Measurements from ENCODE around the gene SAMD3. TPM values are rescaled to one million over a fixed set of nuclear protein-coding genes. Genes with fewer than 3 reads are reported as not detected.
"Not testable (repeated sequence)": the region's sequence is repeated elsewhere in the genome, so short reads cannot be mapped to it uniquely, and the experiment has no call there.

SAMD3 gene
- total RNA-seq, 4 donors from 2014 or later = 3.5 TPM; not detected in 3

DNA sequence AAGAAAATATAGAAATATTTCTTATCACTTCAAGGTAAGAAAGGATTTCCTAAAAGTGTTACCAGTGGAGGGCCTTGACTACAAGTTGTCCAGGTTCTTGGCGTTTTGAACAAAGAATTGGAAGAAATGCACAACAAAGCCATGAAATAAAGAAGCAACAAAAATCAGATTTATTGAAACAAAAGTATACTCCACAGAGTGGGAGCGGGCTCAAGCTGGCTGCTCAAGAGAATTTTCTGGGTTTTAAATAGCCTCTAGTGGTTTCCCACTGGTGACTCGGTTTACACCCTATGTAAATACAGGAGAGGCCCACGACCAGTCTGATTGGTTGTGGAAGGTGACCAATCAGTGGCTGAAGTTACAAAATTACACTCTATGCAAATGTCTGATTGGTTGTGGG, 64.2 kb downstream of the SAMD3 start:
- Histone ChIP-seq H3K36me3 (no peaks in the 10 kb centered on the region), H3K4me1 (no peaks in the 10 kb centered on the region), H3K9me3 (peaks cover 4% of the 10 kb centered on the region), H3K27me3 (no peaks in the 10 kb centered on the region), H3K4me3 (no peak overlapping the region), H3K27ac (no peak overlapping the region)
- WGBS = 96% methylated on average over 4 of the region's 4 CpGs
- TF ChIP-seq, protein P1, sequence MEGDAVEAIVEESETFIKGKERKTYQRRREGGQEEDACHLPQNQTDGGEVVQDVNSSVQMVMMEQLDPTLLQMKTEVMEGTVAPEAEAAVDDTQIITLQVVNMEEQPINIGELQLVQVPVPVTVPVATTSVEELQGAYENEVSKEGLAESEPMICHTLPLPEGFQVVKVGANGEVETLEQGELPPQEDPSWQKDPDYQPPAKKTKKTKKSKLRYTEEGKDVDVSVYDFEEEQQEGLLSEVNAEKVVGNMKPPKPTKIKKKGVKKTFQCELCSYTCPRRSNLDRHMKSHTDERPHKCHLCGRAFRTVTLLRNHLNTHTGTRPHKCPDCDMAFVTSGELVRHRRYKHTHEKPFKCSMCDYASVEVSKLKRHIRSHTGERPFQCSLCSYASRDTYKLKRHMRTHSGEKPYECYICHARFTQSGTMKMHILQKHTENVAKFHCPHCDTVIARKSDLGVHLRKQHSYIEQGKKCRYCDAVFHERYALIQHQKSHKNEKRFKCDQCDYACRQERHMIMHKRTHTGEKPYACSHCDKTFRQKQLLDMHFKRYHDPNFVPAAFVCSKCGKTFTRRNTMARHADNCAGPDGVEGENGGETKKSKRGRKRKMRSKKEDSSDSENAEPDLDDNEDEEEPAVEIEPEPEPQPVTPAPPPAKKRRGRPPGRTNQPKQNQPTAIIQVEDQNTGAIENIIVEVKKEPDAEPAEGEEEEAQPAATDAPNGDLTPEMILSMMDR (IDR thresholded peaks at IDR 0.05) = no peak
- TF ChIP-seq EP300 (IDR thresholded peaks at IDR 0.05) = no peak
- TF ChIP-seq POLR2A (IDR thresholded peaks at IDR 0.05) = no peak
- no peak for TF ChIP-seq POLR2AphosphoS5 (IDR thresholded peaks at IDR 0.05)
- DNase-seq (ENCODE audit: low spot score in 2 of 2) = no peak

GRCh38 chr6:130158056-130158455, 64.7 kb downstream of the SAMD3 start:
- Histone ChIP-seq H3K27me3 (no peaks in the 10 kb centered on the region), H3K9me3 (peaks cover 4% of the 10 kb centered on the region), H3K4me3 (no peak overlapping the region), H3K27ac (no peak overlapping the region), H3K4me1 (no peaks in the 10 kb centered on the region), H3K36me3 (no peaks in the 10 kb centered on the region)
- TF ChIP-seq, protein P1 (IDR thresholded peaks at IDR 0.05) = no peak
- TF ChIP-seq EP300 (IDR thresholded peaks at IDR 0.05) = no peak
- TF ChIP-seq POLR2AphosphoS5 (IDR thresholded peaks at IDR 0.05) = no peak
- no peak for TF ChIP-seq POLR2A (IDR thresholded peaks at IDR 0.05)
- no peak for DNase-seq (ENCODE audit: low spot score in 2 of 2)
- WGBS = 92% methylated on average over 2 of the region's 2 CpGs

DNA sequence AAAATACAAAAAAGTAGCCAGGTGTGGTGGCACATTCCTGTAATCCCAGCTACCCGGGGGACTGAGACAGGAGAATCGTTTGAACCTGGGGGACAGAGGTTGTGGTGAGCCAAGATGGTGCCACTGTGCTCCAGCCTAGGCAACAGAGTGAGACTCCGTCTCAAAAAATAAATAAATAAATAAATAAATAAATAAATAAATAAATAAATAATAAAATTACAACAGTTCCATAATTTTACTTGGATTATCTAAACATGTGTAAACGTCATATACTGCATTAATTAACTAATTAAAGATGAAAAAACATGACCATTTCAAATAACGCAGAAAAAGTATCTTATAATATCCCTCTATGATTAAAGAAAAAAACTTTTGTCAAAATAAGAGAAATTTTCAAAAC, 65.8 kb downstream of the SAMD3 start:
- H3K4me1 ChIP-seq = no peaks in the 10 kb centered on the region
- H3K27me3 ChIP-seq = no peaks in the 10 kb centered on the region
- H3K36me3 ChIP-seq = no peaks in the 10 kb centered on the region
- H3K4me3 ChIP-seq = no peak overlapping the region
- H3K27ac ChIP-seq = no peak overlapping the region
- TF ChIP-seq POLR2AphosphoS5 (IDR thresholded peaks at IDR 0.05) (no peak), EP300 (IDR thresholded peaks at IDR 0.05) (no peak), POLR2A (IDR thresholded peaks at IDR 0.05) (no peak)
- TF ChIP-seq, protein P1 (IDR thresholded peaks at IDR 0.05) = no peak
- H3K9me3 ChIP-seq = peaks cover 4% of the 10 kb centered on the region
- no peak for DNase-seq (ENCODE audit: low spot score in 2 of 2)
- 96% methylated on average over 5 of the region's 5 CpGs for WGBS

- WGBS = 90% methylated on average over 6 of the region's 6 CpGs
- Histone ChIP-seq H3K27me3 (no peaks in the 10 kb centered on the region), H3K27ac (no peak overlapping the region), H3K36me3 (no peaks in the 10 kb centered on the region), H3K4me3 (no peak overlapping the region), H3K9me3 (no peaks in the 10 kb centered on the region), H3K4me1 (no peaks in the 10 kb centered on the region)
- no peak for DNase-seq (ENCODE audit: low spot score in 2 of 2)
- TF ChIP-seq, protein P1 (IDR thresholded peaks at IDR 0.05) = no peak
- TF ChIP-seq POLR2A (IDR thresholded peaks at IDR 0.05) (no peak), POLR2AphosphoS5 (IDR thresholded peaks at IDR 0.05) (no peak), EP300 (IDR thresholded peaks at IDR 0.05) (no peak)
Observed at GRCh38 chr6:130152908-130153510, 69.7 kb downstream of the SAMD3 start.

DNA sequence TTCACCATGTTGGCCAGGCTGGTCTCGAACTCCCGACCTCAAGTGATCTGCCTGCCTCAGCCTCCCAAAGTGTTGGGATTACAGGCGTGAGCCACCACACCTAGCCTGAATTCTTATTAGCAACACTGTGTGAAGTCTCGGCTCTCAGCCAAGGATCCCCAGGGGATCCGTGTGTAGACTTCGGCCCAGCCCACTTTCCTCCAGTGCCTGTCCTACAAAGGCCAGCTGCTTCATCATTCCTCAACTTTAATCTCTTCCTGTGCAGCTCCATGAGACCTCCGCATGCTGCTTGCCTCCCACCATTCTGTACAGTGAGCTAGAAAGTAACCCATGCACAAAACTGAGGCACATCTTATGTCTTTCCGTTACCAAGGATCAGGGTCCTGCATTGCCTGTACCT, 71.8 kb downstream of the SAMD3 start:
- Histone ChIP-seq H3K9me3 (no peaks in the 10 kb centered on the region), H3K27ac (no peak overlapping the region), H3K36me3 (no peaks in the 10 kb centered on the region), H3K4me3 (no peak overlapping the region), H3K27me3 (no peaks in the 10 kb centered on the region), H3K4me1 (no peaks in the 10 kb centered on the region)
- DNase-seq (ENCODE audit: low spot score in 2 of 2) = no peak
- TF ChIP-seq EP300 (IDR thresholded peaks at IDR 0.05) (no peak), POLR2A (IDR thresholded peaks at IDR 0.05) (no peak), POLR2AphosphoS5 (IDR thresholded peaks at IDR 0.05) (no peak)
- TF ChIP-seq, protein P1 (IDR thresholded peaks at IDR 0.05) = no peak
- 82% methylated on average over 8 of the region's 8 CpGs for WGBS

DNA sequence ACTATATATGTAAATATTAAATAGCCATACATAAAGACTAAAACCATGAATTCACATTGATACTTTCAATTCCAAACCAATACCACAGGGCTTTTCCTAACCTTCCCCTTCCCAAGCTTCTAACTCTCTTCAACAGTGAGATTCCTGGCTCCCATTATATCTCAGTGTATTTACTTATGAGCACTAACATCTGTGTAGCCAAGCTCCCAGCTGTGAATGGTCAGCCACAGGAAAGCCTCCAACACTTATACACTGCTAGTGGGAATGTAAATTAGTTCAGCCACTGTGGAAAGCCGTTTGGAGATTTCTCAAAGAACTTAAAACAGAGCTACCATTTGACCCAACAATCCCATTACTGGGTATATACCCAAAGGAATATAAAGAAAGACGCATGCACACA, 73.7 kb downstream of the SAMD3 start:
- not testable (repeated sequence) for H3K9me3 ChIP-seq; DNase-seq (ENCODE audit: low spot score in 2 of 2); H3K27ac ChIP-seq; H3K4me1 ChIP-seq; H3K36me3 ChIP-seq; H3K27me3 ChIP-seq; H3K4me3 ChIP-seq
- 86% methylated on average over 2 of the region's 2 CpGs for WGBS
